ENCODE results near the gene BEND6.

The BEND6 gene

GRCh38 chr6:56940463-56940862 is 14.4 kb upstream of the BEND6 start:
- Histone ChIP-seq H3F3A (ENCODE audit: control insufficient read depth, insufficient read depth) (no peaks in the 10 kb centered on the region), H3K36me3 (ENCODE audit: control insufficient read depth, low read length) (no peaks in the 10 kb centered on the region), H3K27me3 (ENCODE audit: control insufficient read depth, low read length) (no peaks in the 10 kb centered on the region), H3K9me2 (replicated peaks; ENCODE audit: control insufficient read depth, low read length) (no peaks in the 10 kb centered on the region), H3K4me2 (ENCODE audit: low read length) (no peak overlapping the region), H3K4me1 (ENCODE audit: control insufficient read depth, low read length) (no peaks in the 10 kb centered on the region), H3K4me3 (ENCODE audit: low read length) (no peak overlapping the region), H3K9me3 (ENCODE audit: control insufficient read depth, insufficient read depth, low read length) (no peaks in the 10 kb centered on the region), H3K27ac (ENCODE audit: low read depth, low read length) (no peak overlapping the region), H4K20me1 (ENCODE audit: control insufficient read depth, insufficient read depth, low read depth, low read length) (no peaks in the 10 kb centered on the region), H3K79me2 (ENCODE audit: control insufficient read depth, low read length) (no peaks in the 10 kb centered on the region)
- TF ChIP-seq, protein P1, sequence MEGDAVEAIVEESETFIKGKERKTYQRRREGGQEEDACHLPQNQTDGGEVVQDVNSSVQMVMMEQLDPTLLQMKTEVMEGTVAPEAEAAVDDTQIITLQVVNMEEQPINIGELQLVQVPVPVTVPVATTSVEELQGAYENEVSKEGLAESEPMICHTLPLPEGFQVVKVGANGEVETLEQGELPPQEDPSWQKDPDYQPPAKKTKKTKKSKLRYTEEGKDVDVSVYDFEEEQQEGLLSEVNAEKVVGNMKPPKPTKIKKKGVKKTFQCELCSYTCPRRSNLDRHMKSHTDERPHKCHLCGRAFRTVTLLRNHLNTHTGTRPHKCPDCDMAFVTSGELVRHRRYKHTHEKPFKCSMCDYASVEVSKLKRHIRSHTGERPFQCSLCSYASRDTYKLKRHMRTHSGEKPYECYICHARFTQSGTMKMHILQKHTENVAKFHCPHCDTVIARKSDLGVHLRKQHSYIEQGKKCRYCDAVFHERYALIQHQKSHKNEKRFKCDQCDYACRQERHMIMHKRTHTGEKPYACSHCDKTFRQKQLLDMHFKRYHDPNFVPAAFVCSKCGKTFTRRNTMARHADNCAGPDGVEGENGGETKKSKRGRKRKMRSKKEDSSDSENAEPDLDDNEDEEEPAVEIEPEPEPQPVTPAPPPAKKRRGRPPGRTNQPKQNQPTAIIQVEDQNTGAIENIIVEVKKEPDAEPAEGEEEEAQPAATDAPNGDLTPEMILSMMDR (IDR thresholded peaks at IDR 0.05; ENCODE audit: low read depth, low read length, poor library complexity, severe bottlenecking) = no peak
- no peak for TF ChIP-seq EZH2phosphoT487 (IDR thresholded peaks at IDR 0.05; ENCODE audit: borderline replicate concordance, low read length)

DNA sequence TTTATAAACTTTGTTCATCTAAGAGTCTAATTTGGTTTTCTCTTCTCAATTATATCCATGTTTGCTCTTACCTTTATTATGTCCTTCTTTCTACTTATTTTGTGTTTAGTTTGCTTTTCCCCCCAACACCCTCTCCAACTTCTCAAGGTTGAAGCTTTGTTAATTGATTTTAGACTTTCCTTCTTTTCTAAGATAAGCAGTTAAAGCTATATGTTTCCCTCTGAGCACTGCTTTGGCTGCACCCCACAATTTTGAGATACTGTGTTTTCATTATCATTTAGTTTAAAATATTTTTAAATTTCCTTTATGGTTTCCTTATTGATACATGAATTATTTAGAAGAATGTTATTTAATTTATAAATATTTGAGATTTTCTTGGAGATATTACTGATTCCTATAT is 13.9 kb upstream of the BEND6 start:
- H3K9me2 ChIP-seq (replicated peaks; ENCODE audit: control insufficient read depth, low read length) = no peaks in the 10 kb centered on the region
- no peak overlapping the region for H3K4me3 ChIP-seq (ENCODE audit: low read length)
- TF ChIP-seq EZH2phosphoT487 (IDR thresholded peaks at IDR 0.05; ENCODE audit: borderline replicate concordance, low read length) = no peak
- TF ChIP-seq, protein P1 (IDR thresholded peaks at IDR 0.05; ENCODE audit: low read depth, low read length, poor library complexity, severe bottlenecking) = no peak
- H4K20me1 ChIP-seq (ENCODE audit: control insufficient read depth, insufficient read depth, low read depth, low read length) = no peaks in the 10 kb centered on the region
- H3K9me3 ChIP-seq (ENCODE audit: control insufficient read depth, insufficient read depth, low read length) = no peaks in the 10 kb centered on the region
- no peaks in the 10 kb centered on the region for H3K27me3 ChIP-seq (ENCODE audit: control insufficient read depth, low read length)
- no peaks in the 10 kb centered on the region for H3K79me2 ChIP-seq (ENCODE audit: control insufficient read depth, low read length)
- no peak overlapping the region for H3K4me2 ChIP-seq (ENCODE audit: low read length)
- no peaks in the 10 kb centered on the region for H3F3A ChIP-seq (ENCODE audit: control insufficient read depth, insufficient read depth)
- H3K4me1 ChIP-seq (ENCODE audit: control insufficient read depth, low read length) = no peaks in the 10 kb centered on the region
- no peak overlapping the region for H3K27ac ChIP-seq (ENCODE audit: low read depth, low read length)
- H3K36me3 ChIP-seq (ENCODE audit: control insufficient read depth, low read length) = no peaks in the 10 kb centered on the region

- Histone ChIP-seq H4K20me1 (ENCODE audit: control insufficient read depth, insufficient read depth, low read depth, low read length) (no peaks in the 10 kb centered on the region), H3K27me3 (ENCODE audit: control insufficient read depth, low read length) (peaks cover 15% of the 10 kb centered on the region), H3F3A (ENCODE audit: control insufficient read depth, insufficient read depth) (no peaks in the 10 kb centered on the region), H3K9me3 (ENCODE audit: control insufficient read depth, insufficient read depth, low read length) (no peaks in the 10 kb centered on the region), H3K9me2 (replicated peaks; ENCODE audit: control insufficient read depth, low read length) (no peaks in the 10 kb centered on the region), H3K27ac (ENCODE audit: low read depth, low read length) (no peak overlapping the region), H3K4me2 (ENCODE audit: low read length) (no peak overlapping the region), H3K79me2 (ENCODE audit: control insufficient read depth, low read length) (no peaks in the 10 kb centered on the region), H3K4me1 (ENCODE audit: control insufficient read depth, low read length) (no peaks in the 10 kb centered on the region), H3K4me3 (ENCODE audit: low read length) (no peak overlapping the region), H3K36me3 (ENCODE audit: control insufficient read depth, low read length) (no peaks in the 10 kb centered on the region)
- TF ChIP-seq, protein P1 (IDR thresholded peaks at IDR 0.05; ENCODE audit: low read depth, low read length, poor library complexity, severe bottlenecking) = no peak
- no peak for TF ChIP-seq EZH2phosphoT487 (IDR thresholded peaks at IDR 0.05; ENCODE audit: borderline replicate concordance, low read length)
These were observed 10.2 kb upstream of the BEND6 start for GRCh38 chr6:56944661-56945060.

GRCh38 chr6:56946368-56946767 is 8.5 kb upstream of the BEND6 start:
- Histone ChIP-seq H3K4me2 (ENCODE audit: low read length) (no peak overlapping the region), H3K79me2 (ENCODE audit: control insufficient read depth, low read length) (no peaks in the 10 kb centered on the region), H3K4me1 (ENCODE audit: control insufficient read depth, low read length) (no peaks in the 10 kb centered on the region), H4K20me1 (ENCODE audit: control insufficient read depth, insufficient read depth, low read depth, low read length) (no peaks in the 10 kb centered on the region), H3K27ac (ENCODE audit: low read depth, low read length) (no peak overlapping the region), H3F3A (ENCODE audit: control insufficient read depth, insufficient read depth) (no peaks in the 10 kb centered on the region), H3K27me3 (ENCODE audit: control insufficient read depth, low read length) (peaks cover 24% of the 10 kb centered on the region), H3K9me2 (replicated peaks; ENCODE audit: control insufficient read depth, low read length) (no peaks in the 10 kb centered on the region), H3K36me3 (ENCODE audit: control insufficient read depth, low read length) (no peaks in the 10 kb centered on the region), H3K4me3 (ENCODE audit: low read length) (no peak overlapping the region), H3K9me3 (ENCODE audit: control insufficient read depth, insufficient read depth, low read length) (no peaks in the 10 kb centered on the region)
- no peak for TF ChIP-seq EZH2phosphoT487 (IDR thresholded peaks at IDR 0.05; ENCODE audit: borderline replicate concordance, low read length)
- TF ChIP-seq, protein P1 (IDR thresholded peaks at IDR 0.05; ENCODE audit: low read depth, low read length, poor library complexity, severe bottlenecking) = no peak

All from DOHH2 (cell line).